ENCODE data around the gene FABP7. TPM values are rescaled to one million over a fixed set of nuclear protein-coding genes. Genes with fewer than 3 reads are reported as not detected.
A peak's percentile ranks its signal among the peaks of the same experiment; 100 is the strongest.

Gene FABP7
- total RNA-seq, 1 experiment from 2014 or later: not detected

- no peak for TF ChIP-seq YY1 (IDR thresholded peaks at IDR 0.05; ENCODE audit: extremely low read depth, insufficient replicate concordance, low read depth, low read length)
- TF ChIP-seq EGR1 (IDR thresholded peaks at IDR 0.05; ENCODE audit: low read depth): no peak
- no peak for TF ChIP-seq SP1 (IDR thresholded peaks at IDR 0.05; ENCODE audit: low read depth)
These were observed 30.2 kb downstream of the FABP7 start (continued) for GRCh38 chr6:122809691-122810090.

GRCh38 chr6:122810189-122810588, 30.7 kb downstream of the FABP7 start:
- Histone ChIP-seq H3K36me3 (ENCODE audit: control insufficient read depth in 1 of 2, insufficient read depth in 2 of 2, low read length in 2 of 2) (no peaks in the 10 kb centered on the region), H3K27ac (ENCODE audit: low read depth, low read length) (no peak overlapping the region), H3K9ac (ENCODE audit: low read length) (no peak overlapping the region), H3K4me1 (ENCODE audit: control insufficient read depth in 1 of 2, insufficient read depth in 2 of 2, low read length in 2 of 2) (no peaks in the 10 kb centered on the region), H2AFZ (ENCODE audit: low read depth, low read length, poor library complexity, severe bottlenecking) (no peak overlapping the region), H3K9me3 (ENCODE audit: control insufficient read depth in 1 of 2, insufficient read depth in 1 of 2, low read depth in 1 of 2, low read length in 2 of 2) (no peaks in the 10 kb centered on the region), H3K9me2 (ENCODE audit: insufficient read depth) (no peaks in the 10 kb centered on the region), H3K4me2 (ENCODE audit: low read length) (no peak overlapping the region), H4K20me1 (ENCODE audit: insufficient read depth) (no peaks in the 10 kb centered on the region), H3K4me3 (replicated peaks in 1 of 2; ENCODE audit: low read depth in 1 of 2, low read length in 2 of 2) (no peak overlapping the region), H3K79me2 (ENCODE audit: insufficient read depth, low read length) (no peaks in the 10 kb centered on the region), H3K27me3 (ENCODE audit: insufficient read depth, low read length) (no peaks in the 10 kb centered on the region)
- ChIA-PET POLR2A (no interaction called here), CTCF (interaction anchor here (1.0 kb wide), 1 partner anchor 280 kb away, joined by 3 read pairs; no protein-coding TSS in a partner anchor), RAD21 (ENCODE audit: low non-redundant PET in 1 of 2, low total read pairs in 2 of 2, uncharacterized antibody in 2 of 2, unreplicated experiment in 2 of 2) (no interaction called here)
- no peak for DNase-seq (ENCODE audit: low read depth, low spot score)
- TF ChIP-seq POLR2A (IDR thresholded peaks at IDR 0.05; ENCODE audit: borderline replicate concordance, extremely low read depth, insufficient read depth, insufficient read length) (no peak), EGR1 (IDR thresholded peaks at IDR 0.05; ENCODE audit: low read depth) (no peak), RAD21 (IDR thresholded peaks at IDR 0.05; ENCODE audit: low read depth) (no peak), POLR2AphosphoS5 (IDR thresholded peaks at IDR 0.05; ENCODE audit: low read depth, low read length) (no peak), SIN3A (IDR thresholded peaks at IDR 0.05; ENCODE audit: low read depth) (no peak), CBX3 (IDR thresholded peaks at IDR 0.05; ENCODE audit: low read depth) (no peak), TCF7L2 (IDR thresholded peaks at IDR 0.05; ENCODE audit: borderline replicate concordance, extremely low read depth, insufficient read depth, insufficient read length) (no peak)
- TF ChIP-seq, protein P1, sequence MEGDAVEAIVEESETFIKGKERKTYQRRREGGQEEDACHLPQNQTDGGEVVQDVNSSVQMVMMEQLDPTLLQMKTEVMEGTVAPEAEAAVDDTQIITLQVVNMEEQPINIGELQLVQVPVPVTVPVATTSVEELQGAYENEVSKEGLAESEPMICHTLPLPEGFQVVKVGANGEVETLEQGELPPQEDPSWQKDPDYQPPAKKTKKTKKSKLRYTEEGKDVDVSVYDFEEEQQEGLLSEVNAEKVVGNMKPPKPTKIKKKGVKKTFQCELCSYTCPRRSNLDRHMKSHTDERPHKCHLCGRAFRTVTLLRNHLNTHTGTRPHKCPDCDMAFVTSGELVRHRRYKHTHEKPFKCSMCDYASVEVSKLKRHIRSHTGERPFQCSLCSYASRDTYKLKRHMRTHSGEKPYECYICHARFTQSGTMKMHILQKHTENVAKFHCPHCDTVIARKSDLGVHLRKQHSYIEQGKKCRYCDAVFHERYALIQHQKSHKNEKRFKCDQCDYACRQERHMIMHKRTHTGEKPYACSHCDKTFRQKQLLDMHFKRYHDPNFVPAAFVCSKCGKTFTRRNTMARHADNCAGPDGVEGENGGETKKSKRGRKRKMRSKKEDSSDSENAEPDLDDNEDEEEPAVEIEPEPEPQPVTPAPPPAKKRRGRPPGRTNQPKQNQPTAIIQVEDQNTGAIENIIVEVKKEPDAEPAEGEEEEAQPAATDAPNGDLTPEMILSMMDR (IDR thresholded peaks at IDR 0.05 in 2 of 3, conservative IDR thresholded peaks at IDR 0.05 in 1 of 3; ENCODE audit: borderline replicate concordance in 1 of 3, insufficient read depth in 1 of 3, low read depth in 2 of 3, low read length in 2 of 3): peak in 2 of 3 experiments; percentile 20 to 25; a peak in 1 of 6 replicates
- peak; percentile 63 for ATAC-seq
- intact Hi-C loops (cut with micrococcal nuclease): no loop called here
- no TSS peak for BruUV-seq (replicated peaks)
